ENCODE measurements around the gene USP32. TPM values are rescaled to one million over a fixed set of nuclear protein-coding genes. Genes with fewer than 3 reads are reported as not detected.

The USP32 gene
- polyA plus RNA-seq, 3 donors, result 10.1 to 26.6 (median 16.6) TPM

- H3K27me3 Mint-ChIP-seq (ENCODE audit: low read depth in 3 of 3), result no peaks in the 10 kb centered on the region
- H3K9me3 ChIP-seq (replicated peaks in 1 of 2; ENCODE audit: control insufficient read depth in 1 of 2, insufficient read depth in 1 of 2, low read length in 2 of 2), result no peaks in the 10 kb centered on the region
- no peak for DNase-seq
- no peak overlapping the region for H2AFZ ChIP-seq (ENCODE audit: insufficient read depth, low read depth, low read length, poor library complexity, severe bottlenecking)
- no peaks in the 10 kb centered on the region for H3K9me3 Mint-ChIP-seq
- H3K4me3 Mint-ChIP-seq, result no peak overlapping the region
- peaks cover 34% of the 10 kb centered on the region for H4K20me1 ChIP-seq (ENCODE audit: insufficient read depth, low read length)
- peaks cover 52 to 76% of the 10 kb centered on the region in 2 donors for H3K36me3 Mint-ChIP-seq
- peaks cover 65 to 96% of the 10 kb centered on the region in 2 donors for H3K36me3 ChIP-seq (replicated peaks in 1 of 2; ENCODE audit: control insufficient read depth in 1 of 2, insufficient read depth in 2 of 2, low read length in 2 of 2)
- no peaks in the 10 kb centered on the region for H3K4me1 Mint-ChIP-seq
- TF ChIP-seq, protein P1, sequence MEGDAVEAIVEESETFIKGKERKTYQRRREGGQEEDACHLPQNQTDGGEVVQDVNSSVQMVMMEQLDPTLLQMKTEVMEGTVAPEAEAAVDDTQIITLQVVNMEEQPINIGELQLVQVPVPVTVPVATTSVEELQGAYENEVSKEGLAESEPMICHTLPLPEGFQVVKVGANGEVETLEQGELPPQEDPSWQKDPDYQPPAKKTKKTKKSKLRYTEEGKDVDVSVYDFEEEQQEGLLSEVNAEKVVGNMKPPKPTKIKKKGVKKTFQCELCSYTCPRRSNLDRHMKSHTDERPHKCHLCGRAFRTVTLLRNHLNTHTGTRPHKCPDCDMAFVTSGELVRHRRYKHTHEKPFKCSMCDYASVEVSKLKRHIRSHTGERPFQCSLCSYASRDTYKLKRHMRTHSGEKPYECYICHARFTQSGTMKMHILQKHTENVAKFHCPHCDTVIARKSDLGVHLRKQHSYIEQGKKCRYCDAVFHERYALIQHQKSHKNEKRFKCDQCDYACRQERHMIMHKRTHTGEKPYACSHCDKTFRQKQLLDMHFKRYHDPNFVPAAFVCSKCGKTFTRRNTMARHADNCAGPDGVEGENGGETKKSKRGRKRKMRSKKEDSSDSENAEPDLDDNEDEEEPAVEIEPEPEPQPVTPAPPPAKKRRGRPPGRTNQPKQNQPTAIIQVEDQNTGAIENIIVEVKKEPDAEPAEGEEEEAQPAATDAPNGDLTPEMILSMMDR (IDR thresholded peaks at IDR 0.05), result no peak
- no peak overlapping the region for H3K4me2 ChIP-seq (replicated peaks; ENCODE audit: extremely low read depth, low read length, poor library complexity, severe bottlenecking)
- no peak overlapping the region for H3K9ac ChIP-seq (ENCODE audit: insufficient read depth, low read length, poor library complexity, severe bottlenecking)
- no peak overlapping the region for H3K27ac ChIP-seq (ENCODE audit: low read depth in 1 of 2, low read length in 2 of 2)
- no peaks in the 10 kb centered on the region for H3K79me2 ChIP-seq (ENCODE audit: insufficient read depth, low read length)
- H3K27me3 ChIP-seq (ENCODE audit: control insufficient read depth in 2 of 2, insufficient read depth in 2 of 2, low read length in 2 of 2), result no peaks in the 10 kb centered on the region
- intact Hi-C loops (cut with micrococcal nuclease), result no loop called here
- H3K4me1 ChIP-seq (ENCODE audit: control insufficient read depth in 1 of 2, insufficient read depth in 2 of 2, low read length in 2 of 2), result no peaks in the 10 kb centered on the region
- no peak overlapping the region for H3K4me3 ChIP-seq (replicated peaks in 1 of 3; ENCODE audit: low read depth in 2 of 3, low read length in 3 of 3)
- no peak overlapping the region for H3K27ac Mint-ChIP-seq
- WGBS (ENCODE audit: insufficient coverage), result no CpG with 5 or more reads among the region's 3 CpGs
Observed at GRCh38 chr17:60258313-60258712, 133.6 kb downstream of the USP32 start.

DNA sequence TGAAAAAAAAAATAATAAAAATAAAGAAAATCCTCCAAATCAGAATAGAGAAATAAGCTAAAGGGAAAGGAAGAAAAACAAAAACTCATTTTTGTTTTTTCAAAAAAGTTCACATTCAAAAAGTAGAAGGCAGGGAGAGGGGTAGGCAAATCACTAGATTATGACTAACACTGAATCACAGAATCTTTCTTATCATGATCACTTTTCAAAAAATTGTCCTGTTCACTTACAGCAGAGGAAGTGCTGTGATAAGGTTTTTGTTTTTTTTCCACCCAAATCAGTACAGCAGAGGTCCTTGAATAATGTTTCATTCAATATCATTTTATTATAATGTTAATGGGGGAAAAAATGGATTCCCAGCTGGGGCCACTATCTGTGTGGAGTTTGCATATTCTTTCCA is 135.8 kb downstream of the USP32 start:
- Histone ChIP-seq H3K9ac (ENCODE audit: insufficient read depth, low read length, poor library complexity, severe bottlenecking) (no peak overlapping the region), H3K79me2 (ENCODE audit: insufficient read depth, low read length) (no peaks in the 10 kb centered on the region), H3K4me3 (replicated peaks in 1 of 3; ENCODE audit: low read depth in 2 of 3, low read length in 3 of 3) (no peak overlapping the region), H3K4me1 (ENCODE audit: control insufficient read depth in 1 of 2, insufficient read depth in 2 of 2, low read length in 2 of 2) (no peaks in the 10 kb centered on the region), H3K36me3 (replicated peaks in 1 of 2; ENCODE audit: control insufficient read depth in 1 of 2, insufficient read depth in 2 of 2, low read length in 2 of 2) (peaks cover 79 to 94% of the 10 kb centered on the region in 2 donors), H3K27ac (ENCODE audit: low read depth in 1 of 2, low read length in 2 of 2) (no peak overlapping the region), H3K4me2 (replicated peaks; ENCODE audit: extremely low read depth, low read length, poor library complexity, severe bottlenecking) (no peak overlapping the region), H3K27me3 (ENCODE audit: control insufficient read depth in 2 of 2, insufficient read depth in 2 of 2, low read length in 2 of 2) (no peaks in the 10 kb centered on the region), H3K9me3 (replicated peaks in 1 of 2; ENCODE audit: control insufficient read depth in 1 of 2, insufficient read depth in 1 of 2, low read length in 2 of 2) (no peaks in the 10 kb centered on the region), H2AFZ (ENCODE audit: insufficient read depth, low read depth, low read length, poor library complexity, severe bottlenecking) (no peak overlapping the region), H4K20me1 (ENCODE audit: insufficient read depth, low read length) (peaks cover 29% of the 10 kb centered on the region)
- Mint-ChIP-seq H3K27ac (no peak overlapping the region), H3K36me3 (peaks cover 52 to 67% of the 10 kb centered on the region in 2 donors), H3K4me1 (no peaks in the 10 kb centered on the region), H3K27me3 (ENCODE audit: low read depth in 3 of 3) (no peaks in the 10 kb centered on the region), H3K9me3 (no peaks in the 10 kb centered on the region), H3K4me3 (no peak overlapping the region)
- DNase-seq, result no peak
- intact Hi-C loops (cut with micrococcal nuclease), result no loop called here
- TF ChIP-seq, protein P1 (IDR thresholded peaks at IDR 0.05), result no peak

Data from CD14-positive monocyte (primary cell).